OCI-LY1 (cell line): ENCODE results near the gene MGME1.

ENCODE experiments used
- EZH2 ChIP-seq: fragments of 200-600 bp; sonication (generic), shearing (Covaris generic); IDR thresholded peaks from 2 replicates; pipeline ENCODE4 v1.8.0; 2017; ENCODE audit warnings: borderline replicate concordance, mixed run types, mild to moderate bottlenecking, antibody characterized with exemption, low read length, moderate library complexity, mixed read lengths
- TF ChIP-seq, protein P1 (sequence below): fragments of 200-600 bp; sonication (generic), shearing (Covaris generic); IDR thresholded peaks from 2 replicates; pipeline ENCODE4 v1.5.1; 2017; ENCODE audit warnings: mild to moderate bottlenecking, antibody characterized with exemption, low read length, moderate library complexity, mixed read lengths

DNA sequence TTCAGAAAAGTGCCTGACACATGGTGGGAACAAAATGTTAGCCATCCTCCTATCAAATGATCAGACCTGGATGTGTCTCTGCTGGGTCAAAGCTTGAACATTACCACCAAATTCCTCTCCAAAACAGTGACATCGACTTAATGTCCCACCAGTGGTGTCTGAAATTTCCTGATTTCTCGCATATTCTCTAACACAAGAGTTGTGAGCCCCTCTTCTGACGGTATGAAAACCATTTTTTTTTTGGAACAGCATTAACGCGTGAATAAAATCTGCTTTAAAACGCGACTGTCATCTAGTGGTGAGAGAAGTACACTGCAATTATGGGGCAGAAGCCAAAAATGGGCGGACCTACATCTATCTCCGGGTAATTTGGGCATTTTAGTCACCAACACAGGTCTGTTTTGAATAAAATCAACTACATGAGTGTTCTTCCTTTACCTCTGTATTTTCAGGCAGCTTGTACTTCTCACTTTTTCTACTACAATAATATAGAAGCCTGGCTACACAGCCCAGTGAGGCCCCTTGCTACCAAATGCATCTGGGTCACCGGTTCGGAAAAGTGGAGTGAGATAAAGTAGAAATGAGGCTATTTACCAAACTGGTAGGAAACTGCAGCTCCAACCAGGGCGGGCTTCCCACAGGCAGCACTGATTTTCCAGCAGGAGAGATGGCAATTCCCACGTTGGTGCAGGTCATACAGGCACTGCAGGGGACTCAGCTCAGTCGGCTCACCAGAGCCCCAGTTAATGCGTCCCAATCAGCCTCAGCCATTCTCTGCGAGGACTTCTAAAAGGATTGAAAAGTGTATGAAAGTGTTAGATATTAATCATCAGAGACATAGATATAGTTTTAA is 27.4 kb downstream of the MGME1 start:
- TF ChIP-seq, protein P1, sequence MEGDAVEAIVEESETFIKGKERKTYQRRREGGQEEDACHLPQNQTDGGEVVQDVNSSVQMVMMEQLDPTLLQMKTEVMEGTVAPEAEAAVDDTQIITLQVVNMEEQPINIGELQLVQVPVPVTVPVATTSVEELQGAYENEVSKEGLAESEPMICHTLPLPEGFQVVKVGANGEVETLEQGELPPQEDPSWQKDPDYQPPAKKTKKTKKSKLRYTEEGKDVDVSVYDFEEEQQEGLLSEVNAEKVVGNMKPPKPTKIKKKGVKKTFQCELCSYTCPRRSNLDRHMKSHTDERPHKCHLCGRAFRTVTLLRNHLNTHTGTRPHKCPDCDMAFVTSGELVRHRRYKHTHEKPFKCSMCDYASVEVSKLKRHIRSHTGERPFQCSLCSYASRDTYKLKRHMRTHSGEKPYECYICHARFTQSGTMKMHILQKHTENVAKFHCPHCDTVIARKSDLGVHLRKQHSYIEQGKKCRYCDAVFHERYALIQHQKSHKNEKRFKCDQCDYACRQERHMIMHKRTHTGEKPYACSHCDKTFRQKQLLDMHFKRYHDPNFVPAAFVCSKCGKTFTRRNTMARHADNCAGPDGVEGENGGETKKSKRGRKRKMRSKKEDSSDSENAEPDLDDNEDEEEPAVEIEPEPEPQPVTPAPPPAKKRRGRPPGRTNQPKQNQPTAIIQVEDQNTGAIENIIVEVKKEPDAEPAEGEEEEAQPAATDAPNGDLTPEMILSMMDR, result peak; percentile 98
- TF ChIP-seq EZH2, result no peak
